ENCODE data around the gene RCAN2.
A peak's percentile ranks its signal among the peaks of the same experiment; 100 is the strongest.
"Not testable (repeated sequence)": the region's sequence is repeated elsewhere in the genome, so short reads cannot be mapped to it uniquely, and the experiment has no call there.

RCAN2 gene

GRCh38 chr6:46440641-46441040 is 50.6 kb downstream of the RCAN2 start:
- no peak for DNase-seq (ENCODE audit: low spot score)

- DNase-seq (ENCODE audit: low spot score) = no peak
Measured at GRCh38 chr6:46440141-46440540, 51.1 kb downstream of the RCAN2 start.

- DNase-seq (ENCODE audit: low spot score) = no peak
Measured at GRCh38 chr6:46438245-46438644, 53.0 kb downstream of the RCAN2 start.

- DNase-seq (ENCODE audit: low spot score) = no peak
Measured at GRCh38 chr6:46437671-46438221, 53.5 kb downstream of the RCAN2 start.

- no peak for DNase-seq (ENCODE audit: low spot score)
Measured at GRCh38 chr6:46422619-46423018, 68.6 kb downstream of the RCAN2 start.

GRCh38 chr6:46421939-46422338 is 69.3 kb downstream of the RCAN2 start:
- no peak for DNase-seq (ENCODE audit: low spot score)

GRCh38 chr6:46420921-46421638 is 70.2 kb downstream of the RCAN2 start:
- no peak for DNase-seq (ENCODE audit: low spot score)

- peak; percentile 40 for DNase-seq (ENCODE audit: low spot score)
Measured at GRCh38 chr6:46419576-46420002, 71.7 kb downstream of the RCAN2 start.

- no peak for DNase-seq (ENCODE audit: low spot score)
Measured at GRCh38 chr6:46414398-46414797, 76.9 kb downstream of the RCAN2 start.

GRCh38 chr6:46412662-46413061 is 78.6 kb downstream of the RCAN2 start:
- no peak for DNase-seq (ENCODE audit: low spot score)

- no peak for DNase-seq (ENCODE audit: low spot score)
Measured at GRCh38 chr6:46411456-46412197, 79.6 kb downstream of the RCAN2 start.

GRCh38 chr6:46410334-46410953 is 80.8 kb downstream of the RCAN2 start:
- peak; percentile 8 for DNase-seq (ENCODE audit: low spot score)

GRCh38 chr6:46407776-46408530 is 83.3 kb downstream of the RCAN2 start:
- no peak for DNase-seq (ENCODE audit: low spot score)

GRCh38 chr6:46407246-46407645 is 84.0 kb downstream of the RCAN2 start:
- DNase-seq (ENCODE audit: low spot score) = no peak

GRCh38 chr6:46405620-46406180 is 85.5 kb downstream of the RCAN2 start:
- not testable (repeated sequence) for DNase-seq (ENCODE audit: low spot score)

- DNase-seq (ENCODE audit: low spot score) = no peak
Measured at GRCh38 chr6:46400898-46401297, 90.4 kb downstream of the RCAN2 start.

- DNase-seq (ENCODE audit: low spot score) = no peak
Measured at GRCh38 chr6:46395530-46395929, 95.7 kb downstream of the RCAN2 start.

- DNase-seq (ENCODE audit: low spot score) = no peak
Measured at GRCh38 chr6:46393940-46394337, 97.3 kb downstream of the RCAN2 start.

- DNase-seq (ENCODE audit: low spot score) = no peak
Measured at GRCh38 chr6:46393161-46393939, 97.9 kb downstream of the RCAN2 start.

- DNase-seq (ENCODE audit: low spot score) = no peak
Measured at GRCh38 chr6:46392294-46392693, 99.0 kb downstream of the RCAN2 start.
